GDM1 (cell line): ENCODE measurements around the gene PICK1.

Experiments used
- DNase-seq: peaks from one replicate; lab custom pipeline; 2025; lab: John Stamatoyannopoulos, UW

Gene PICK1

DNA sequence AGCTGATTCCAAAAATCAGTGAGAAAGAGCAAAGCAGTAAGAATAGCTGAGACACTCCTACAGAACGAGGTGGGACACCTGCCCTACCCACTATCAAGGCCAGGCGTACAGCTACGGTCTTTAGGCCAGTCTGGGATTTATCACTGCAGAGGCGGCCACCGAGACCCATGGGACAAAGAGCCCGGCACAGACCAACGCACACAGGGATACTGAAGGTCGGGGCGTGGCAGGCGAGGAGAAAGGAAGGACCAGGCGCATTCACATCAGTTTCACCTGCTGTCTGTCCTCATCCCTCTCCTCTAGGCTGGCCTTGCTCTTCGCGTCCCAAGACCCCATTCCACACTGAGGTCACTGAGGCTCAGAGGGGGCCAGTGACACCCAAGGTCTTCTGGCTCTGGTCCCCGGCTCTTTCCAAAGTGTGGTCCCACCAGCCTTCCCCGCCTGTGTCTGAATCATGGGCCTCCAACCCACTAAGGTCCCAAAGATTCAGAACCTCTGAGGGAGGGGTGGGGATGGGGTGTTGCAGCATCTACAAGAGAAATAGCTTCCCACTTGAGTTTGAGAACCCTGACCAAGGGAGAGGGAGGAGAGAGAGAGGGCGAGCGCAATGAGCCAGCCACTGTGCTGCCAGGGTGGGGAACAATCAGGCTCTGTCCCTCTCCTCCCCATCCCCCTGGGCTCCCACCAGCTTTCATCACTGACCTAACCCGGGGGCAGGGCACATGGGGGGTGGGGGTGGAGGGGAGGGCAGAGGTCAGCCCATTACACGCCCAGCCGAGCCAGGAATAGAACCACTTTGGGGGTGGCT is 7.2 kb upstream of the PICK1 start:
- no peak for DNase-seq

DNA sequence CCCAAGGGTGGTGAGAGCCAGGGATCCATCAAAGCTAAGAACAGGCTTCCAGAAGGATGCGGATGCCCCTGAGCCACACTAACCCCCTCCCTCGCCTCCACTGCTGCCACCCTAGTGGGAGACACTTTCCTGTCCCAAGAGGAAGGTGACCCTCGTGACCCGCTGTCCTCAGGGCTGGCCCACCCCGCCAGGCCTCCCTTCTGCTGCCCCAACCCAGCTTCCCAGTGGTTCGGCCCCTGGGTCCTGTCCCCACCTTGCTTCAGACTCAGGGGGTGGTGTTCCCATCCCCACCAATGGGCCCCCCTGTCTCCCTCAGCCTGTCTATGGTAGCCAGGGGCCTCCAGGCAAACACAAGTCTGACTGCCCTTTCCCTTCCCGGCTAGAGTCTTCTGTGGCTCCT is 6.5 kb upstream of the PICK1 start:
- no peak for DNase-seq

DNA sequence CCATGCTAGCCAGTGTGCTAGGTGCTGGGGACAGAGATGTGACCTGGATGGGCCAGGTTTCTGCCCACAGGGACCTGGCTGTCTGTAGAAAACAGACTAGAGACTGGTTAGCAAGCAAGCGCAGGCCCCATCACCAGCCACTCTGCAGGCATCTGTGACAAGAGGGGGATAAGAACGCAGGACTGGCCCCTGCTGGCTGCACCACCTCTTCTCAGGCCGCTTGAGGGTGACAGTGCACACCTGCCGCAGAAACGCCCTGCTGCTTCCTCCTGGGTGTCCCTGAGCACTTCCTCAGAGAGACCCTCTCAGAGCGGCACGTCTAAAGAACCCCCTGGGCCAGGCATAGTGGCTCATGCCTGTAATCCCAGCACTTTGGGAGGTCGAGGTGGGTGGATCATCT is 5.9 kb upstream of the PICK1 start:
- DNase-seq: no peak

DNA sequence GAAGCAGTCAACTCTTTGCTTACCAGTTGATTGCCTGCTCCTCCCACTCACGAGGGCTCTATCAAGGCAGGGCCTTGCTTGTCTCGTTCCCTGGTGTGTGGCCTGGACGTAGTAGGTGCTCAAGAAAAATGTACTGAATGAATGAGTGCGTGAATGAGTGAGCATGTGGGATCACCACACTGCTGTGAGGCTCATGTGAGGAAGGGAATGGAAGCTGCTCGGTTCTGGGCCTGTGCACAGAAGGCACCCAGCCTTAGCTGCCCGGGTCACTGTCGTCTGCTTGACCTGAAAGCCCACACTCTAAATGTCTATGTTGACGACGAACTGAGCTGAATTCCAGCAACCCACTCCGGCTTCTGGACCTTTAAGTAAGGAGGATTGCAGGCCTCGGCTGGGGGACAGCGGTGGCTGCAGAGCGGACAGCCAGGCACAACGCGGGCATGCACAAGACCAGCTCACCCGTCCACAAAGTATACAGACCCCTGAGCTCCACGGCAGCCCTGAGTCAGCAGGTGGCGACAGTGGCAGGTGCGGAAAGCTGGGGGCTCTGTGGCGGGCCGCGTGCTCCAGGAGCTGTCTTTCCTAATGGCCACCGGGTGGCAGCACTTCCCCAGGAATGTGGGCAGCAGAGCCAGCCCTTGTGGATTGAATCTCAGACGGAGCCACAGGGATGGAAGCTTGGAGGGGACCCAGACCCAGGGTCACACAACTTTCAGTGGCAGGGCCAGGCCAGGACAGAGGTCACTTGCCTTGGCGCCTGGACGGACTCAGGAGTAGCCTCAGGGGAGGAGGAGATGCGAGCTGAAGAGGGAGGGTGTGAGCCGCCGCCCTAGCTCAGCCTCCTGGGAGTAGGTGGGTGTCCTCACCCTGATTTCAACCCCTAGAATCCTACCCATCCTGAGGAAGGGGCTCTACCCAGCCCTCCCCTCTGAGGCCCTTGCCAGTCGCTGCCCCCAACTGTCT is 5.0 kb upstream of the PICK1 start:
- peak; percentile 47 for DNase-seq

DNA sequence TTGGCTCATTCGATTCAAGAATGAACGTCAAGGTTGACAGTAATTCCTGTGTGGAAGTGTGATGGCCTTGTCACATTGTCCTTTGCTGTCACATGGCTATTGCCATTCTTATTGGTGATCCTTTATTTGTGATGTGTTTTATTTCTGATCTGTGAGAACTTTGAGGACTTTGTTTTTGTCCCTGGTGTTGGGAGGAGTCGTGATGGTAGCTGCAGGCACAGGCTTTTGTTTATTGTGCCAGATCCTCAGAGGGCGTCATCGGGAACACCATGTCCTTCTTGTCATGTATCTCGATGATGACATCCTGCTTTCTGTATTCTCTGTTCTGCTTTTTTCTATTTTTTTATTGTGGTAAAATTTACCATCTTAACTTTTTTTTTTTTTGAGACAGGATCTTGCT is 5.6 kb downstream of the PICK1 start:
- DNase-seq: no peak

DNA sequence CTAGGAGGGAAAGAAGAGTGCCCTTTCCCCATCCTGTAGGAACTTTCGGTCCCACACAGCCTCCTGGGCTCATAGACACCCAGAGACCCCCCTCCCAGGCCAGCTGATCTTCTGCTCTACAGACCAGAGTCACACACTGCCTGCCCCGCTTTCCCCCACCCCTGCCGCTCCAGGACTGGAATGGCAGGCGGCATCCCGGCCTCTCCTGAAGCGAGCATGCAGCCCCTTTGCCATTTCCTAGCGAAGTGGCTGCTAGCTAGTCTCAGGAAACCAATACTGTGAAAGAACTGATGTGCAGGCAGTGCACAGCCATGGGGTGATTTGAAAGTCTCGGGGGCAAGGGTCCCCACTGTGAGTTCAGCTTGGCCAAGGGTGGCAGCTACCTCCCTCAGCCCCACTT is 8.3 kb downstream of the PICK1 start:
- DNase-seq: no peak

DNA sequence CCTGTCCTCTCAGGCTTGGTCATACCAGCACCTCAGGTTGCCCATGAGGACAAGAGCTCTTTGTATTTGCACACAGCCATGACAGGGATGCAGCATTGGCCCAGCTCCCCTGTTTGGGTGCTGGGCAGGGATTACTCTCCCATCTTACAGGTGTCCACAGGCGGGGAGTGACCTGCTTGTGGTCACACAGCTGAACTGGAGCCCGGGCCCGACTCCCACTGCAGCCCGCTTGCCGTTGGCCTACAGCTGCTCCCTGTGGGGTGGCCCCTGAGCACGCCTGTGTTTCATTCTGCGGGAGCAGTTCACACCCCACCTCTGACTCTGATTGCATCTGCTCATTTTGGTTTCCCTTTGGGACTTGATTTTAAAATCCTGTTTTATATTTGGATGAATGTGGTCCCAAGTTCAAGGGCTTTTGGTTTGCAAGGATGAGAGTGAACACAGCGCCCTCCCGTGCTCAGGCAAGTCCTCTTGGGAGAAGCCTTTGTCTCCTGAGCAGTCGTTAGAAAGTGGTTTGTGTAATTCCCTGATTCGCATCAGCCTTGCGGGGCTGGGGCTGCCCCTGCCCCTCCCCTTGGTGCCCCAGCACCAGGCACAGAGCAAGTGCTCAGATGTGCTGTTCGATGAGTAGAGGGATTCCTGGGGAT is 9.3 kb downstream of the PICK1 start:
- no peak for DNase-seq

DNA sequence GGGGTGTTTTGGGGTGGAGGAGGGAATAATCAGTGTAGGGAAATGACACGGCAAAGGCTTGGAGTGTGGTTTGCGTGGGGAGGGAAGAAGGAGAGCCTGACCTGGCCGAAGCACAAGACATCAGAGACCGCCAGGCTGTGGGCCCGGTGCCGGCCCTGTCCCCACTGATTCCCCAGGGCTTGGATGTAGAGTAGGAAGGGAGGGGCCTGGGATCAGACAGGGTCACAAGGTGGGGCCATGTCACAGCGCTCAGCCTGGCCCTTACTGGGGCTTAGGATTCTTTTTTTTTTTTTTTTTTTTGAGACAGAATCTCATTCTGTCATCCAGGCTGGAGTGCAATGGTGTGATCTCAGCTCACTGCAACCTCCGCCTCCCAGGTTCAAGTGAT is 9.8 kb downstream of the PICK1 start:
- DNase-seq: no peak

DNA sequence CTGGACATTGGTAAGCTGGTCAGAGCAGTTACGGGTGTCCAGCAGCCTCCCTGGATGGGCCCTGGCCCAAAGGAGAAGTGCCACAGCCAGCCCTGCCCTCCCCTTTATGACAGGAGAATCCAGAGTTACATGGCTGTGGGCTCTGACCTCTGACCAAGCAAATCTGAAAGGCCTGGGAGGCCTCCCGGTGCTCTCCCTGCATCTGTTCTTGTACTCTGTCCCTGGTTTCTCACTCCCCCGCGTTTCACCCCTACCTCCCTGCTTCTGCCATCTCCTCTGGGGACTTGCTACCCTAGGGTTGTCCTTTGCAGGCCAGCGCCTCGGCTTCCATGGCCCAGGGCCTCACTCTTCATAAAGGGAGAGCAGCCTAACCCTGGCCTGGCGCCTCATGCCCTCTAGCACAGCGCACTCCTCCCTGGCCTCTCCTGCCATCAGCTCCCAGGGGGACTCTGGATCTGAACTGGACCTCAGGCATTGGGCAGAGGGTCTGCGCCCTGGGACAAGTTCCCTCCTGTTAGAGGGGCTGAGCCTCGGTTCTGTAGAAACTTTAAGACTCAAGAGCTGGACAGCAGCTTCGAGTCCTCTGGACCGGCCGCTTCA is 10.7 kb downstream of the PICK1 start:
- no peak for DNase-seq

DNA sequence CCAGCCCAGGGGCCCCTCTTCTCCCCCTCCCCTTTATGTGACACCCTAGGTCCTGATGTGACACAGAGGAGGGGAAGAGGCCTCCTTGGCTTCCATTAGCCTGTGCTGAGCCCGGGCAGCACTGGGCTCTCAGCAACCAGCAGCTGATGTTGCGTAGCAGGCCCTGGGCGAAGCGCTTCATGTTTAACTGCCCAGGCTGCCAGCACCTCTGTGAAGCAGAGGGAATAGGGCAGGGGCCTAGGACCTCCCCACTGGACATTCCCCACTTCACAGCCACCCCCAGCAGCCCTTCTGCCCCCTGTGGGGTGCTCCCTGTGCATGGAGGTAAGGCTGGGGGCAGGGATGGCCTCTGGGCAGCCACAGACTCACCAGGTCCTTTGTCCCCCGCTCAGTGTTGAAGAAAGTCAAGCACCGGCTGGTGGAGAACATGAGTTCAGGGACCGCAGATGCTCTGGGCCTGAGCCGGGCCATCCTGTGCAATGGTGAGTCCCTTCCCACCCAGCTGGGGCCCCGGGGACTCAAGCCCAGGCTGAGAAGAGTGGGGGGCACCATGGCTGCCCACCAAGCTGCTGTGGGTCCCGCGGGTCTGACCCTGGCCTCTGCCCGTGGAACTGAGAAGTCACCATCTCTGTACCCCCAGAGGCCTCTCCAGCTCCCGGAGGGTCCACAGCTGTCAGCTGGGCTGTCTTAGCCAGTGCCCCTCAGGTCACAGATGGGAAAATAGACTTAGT is 11.6 kb downstream of the PICK1 start:
- DNase-seq: no peak

DNA sequence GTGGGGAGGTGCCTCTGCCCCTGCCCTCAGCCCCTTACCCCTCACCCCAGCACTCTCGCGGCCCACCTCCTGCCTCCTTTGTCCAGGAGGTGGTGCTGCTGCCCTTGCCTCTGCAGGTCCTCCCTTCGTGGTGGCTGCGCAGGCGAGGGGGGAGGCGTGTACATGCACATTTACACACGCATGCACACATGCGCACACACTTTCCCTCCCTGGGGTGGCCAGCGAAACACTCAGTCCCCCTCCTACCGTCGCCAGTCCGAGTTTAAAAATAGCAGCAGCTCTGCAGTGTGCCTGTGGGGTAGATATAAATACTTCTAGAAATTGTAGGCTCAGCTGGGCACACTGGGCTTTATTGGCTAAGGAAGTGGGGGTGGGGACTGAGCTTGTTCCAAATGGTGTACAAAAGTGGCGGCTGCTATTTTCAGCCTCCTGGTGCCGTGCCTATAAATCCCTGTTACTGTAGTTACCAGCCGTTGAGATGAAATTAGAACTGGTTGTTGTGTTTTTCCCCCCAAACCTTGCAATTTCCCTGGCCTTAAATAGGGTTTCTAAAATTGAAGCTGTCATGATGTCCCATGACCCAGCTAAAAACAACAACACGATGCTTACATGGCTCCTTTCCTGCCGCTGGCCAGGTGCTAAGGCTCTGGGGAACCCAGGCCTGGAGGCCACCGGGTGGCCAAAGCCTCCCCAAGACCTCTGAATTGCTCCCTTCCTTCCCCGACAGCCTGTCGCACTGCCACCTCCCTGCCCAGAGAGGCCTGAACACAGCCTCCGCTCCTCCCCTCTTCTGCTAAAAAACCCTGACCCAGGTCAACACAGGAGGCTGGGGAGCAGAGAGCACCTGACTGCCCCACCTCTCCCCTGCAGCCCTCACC is 12.4 kb downstream of the PICK1 start:
- no peak for DNase-seq

DNA sequence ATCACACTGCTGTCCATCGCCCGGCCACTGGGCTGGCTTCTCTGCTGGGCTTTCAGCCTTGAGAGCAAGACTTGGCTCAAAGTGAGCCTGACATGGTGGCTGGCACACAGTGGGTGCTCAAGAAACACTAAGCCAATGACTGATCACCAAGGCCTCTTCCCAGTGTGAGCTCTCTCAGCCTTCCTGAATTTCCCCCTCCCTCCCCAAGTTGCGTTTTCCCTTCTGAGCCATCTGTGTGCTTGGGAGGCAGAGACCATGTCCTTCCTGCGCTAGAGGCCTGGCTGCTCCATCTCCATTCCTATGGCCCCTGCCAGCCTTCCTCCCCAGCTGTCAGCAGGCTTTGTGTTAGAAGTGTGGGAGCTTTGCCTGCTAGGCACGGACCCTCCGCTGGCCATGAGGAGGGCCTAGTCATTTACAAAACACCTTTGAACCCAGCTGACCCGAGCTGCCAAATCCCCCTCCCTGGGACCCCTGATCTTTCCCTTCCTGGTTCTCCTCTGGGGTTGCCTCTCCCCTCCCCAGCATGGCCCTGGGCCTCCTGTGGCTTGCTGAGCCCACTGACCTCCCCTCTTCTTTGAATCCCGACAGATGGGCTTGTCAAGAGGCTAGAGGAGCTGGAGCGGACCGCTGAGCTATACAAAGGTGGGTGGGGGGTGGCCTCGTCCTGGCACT is 13.2 kb downstream of the PICK1 start:
- DNase-seq: no peak

DNA sequence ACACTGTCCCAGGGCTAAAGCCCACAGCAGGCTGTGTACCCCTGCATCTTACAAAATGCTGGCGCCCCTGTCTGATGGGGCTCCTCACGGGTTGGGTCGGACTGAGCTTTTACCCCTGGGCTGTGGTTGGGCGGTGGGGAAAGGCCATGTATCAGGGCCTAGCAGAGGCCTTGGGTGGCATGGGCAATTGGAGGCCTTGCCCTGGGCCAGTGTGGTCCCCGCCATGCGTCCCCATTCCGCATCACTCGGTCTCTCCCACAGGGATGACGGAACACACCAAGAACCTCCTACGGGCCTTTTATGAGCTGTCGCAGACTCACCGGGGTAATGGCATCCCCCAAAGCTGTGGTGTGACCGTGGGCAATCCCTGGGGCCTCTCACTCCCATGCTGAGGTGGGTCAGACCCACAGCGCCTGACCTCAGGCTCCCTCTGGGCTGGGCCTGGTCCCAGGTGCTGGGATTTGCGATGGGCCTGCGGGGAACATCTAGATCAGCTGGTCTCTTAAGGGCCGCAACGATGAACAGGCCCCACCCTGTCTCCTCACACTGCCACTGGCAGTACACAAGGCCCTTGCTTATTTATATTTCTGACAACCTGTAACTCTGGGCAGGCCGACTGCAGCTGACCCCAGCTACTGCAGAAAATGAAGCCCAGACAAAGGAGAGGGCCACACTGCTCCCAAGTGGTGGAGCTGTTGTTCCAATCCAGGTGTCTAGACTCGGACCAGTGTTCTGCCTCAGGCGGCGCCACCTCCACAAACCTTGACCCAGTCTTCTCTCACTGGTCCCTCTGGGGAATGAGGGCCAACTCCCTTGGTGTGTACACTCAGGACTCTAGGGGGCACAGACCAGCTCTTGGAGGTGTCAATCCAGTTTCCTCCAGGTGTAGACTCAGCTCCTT is 14.5 kb downstream of the PICK1 start:
- DNase-seq: no peak

DNA sequence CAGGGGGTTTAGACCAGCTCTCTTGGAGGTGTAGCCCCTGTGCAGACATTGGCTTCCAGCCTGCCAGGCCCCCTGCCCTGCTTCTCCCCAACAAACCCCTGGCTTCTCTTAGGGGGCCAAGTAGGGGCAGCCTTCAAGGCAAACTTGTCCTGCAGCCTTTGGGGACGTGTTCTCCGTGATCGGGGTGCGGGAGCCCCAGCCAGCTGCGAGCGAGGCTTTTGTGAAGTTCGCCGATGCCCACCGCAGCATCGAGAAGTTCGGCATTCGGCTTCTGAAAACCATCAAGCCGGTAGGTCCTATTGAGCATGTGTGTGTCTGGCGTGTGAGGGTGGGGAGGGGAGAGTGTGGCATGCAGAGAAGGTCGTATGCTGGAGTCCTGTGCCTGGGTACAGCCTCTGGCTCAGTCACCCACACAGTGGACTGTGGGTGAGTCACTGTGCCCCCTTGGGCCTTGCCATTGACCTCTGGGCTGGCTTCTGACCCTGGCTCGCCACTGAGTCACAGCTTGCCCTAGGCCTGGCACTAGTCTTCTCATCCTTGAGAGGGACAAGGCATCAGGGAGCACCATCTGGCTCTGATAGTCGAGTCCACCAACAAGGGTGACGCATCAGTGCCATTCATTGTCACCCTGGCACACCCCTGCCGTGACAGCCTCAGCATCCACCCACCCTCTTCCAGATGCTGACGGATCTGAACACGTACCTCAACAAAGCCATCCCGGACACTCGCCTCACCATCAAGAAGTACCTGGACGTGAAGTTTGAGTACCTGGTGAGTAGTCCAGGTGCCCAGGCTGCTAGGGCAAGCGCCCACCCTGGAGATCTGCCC is 15.3 kb downstream of the PICK1 start:
- DNase-seq: no peak

DNA sequence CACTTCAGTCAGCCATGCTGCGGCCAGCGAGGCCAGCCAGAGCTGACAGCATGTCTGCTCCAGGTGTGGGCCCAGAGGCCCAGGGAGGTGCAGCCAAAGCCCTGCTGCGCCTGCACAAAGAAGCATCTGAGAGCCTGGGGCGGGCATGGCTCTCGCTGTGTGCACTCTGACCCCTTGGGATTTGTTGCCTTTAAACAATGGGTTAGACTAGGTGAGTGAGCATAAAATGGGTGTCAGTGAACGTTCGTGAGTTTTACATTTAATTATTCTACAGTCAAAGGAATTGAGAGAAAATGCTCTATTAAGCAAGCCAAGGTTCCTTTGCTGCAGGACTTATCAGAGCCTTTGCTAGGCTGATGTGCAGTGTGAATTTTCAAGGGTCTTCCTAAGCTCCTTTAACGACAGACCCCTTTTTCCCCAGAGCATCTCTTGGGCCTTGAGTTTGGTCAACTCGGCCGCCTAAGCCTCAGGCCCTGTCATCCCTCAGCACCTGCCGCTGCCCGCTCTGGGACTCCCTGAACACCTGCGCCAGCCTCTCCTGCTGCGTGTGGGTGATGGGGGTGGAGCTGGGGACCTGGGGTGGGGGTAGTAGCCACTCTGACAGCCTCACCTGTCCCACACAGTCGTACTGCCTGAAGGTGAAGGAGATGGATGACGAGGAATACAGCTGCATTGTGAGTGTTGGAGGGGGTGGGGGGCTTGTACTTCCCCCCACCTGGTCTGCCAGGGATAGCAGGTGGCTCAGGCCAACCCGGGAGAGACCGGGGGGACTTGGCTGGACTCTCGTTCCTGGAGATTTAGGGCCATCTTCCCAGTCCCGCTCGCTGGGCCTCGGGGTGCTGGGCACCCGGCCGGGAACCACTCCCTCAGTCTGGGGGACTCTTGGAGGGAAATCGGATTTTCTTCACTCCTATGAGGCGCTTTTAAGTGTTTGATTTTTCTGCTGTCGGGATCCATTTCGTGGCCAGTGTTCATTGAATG is 16.2 kb downstream of the PICK1 start:
- DNase-seq: no peak

DNA sequence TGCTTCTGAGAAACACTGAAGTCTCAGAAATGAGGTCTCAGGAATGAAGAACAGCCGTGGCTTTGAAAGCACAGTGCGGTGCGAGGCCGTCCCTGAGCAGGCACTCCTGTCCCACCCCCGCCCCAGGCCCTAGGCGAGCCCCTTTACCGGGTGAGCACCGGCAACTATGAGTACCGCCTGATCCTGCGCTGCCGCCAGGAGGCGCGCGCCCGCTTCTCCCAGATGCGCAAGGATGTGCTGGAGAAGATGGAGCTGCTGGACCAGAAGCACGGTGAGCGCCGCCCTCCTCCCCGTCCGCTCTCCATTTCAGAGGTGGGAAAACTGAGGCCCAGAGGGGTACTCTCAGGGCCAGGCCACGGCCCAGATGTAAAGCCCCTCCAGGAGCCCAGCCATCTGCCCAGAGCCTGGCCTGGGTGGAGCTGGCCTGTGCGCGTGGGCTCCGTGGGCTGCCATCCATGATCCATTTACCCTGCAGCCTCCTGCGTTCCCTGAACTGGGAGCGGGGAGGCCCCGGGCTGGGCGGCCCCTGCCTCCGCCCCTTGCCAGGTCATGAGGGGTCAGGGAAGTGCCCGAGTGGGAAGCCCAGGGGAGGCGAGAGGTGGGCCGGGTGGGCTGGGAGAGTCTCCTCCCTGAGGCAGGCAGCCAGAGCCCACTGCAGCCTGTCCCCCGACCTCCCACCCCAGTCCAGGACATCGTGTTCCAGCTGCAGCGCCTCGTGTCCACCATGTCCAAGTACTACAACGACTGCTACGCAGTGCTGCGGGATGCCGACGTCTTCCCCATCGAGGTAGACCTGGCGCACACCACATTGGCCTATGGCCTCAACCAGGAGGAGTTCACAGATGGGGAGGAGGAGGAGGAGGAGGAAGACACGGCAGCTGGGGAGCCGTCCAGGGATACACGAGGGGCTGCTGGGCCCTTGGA is 17.2 kb downstream of the PICK1 start:
- no peak for DNase-seq
